ENCODE results near the gene EPB42.
A peak's percentile ranks its signal among the peaks of the same experiment; 100 is the strongest.

Gene EPB42

DNA sequence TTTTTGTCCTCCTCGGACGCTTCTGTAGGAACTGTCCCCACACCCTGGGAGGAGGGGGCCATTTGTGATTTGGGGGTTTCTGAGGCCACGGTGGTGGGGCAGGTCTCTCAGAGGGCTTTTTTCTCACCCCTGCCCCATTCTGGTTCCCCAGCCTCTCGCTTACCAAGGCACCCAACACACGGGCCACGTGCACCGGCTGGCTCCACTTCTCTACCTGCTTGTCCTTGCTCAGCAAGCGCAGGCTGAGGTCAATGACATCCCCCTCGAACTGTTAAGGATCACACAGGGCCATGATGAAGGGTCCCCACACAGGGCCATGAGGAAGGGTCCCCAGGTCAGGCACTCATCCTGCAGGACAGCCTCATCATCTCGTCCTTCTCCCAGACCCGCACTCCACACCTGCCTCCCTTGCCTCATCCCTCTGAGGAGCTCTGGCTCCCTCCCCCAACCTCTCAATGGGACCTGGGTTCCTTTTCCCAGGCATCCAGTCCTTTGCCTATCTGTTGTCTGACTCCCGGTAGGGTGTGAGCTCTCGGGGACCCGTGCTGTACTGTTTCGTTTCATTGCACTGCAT is 10.6 kb downstream of the EPB42 start:
- DNase-seq (ENCODE audit: extremely low read depth, insufficient read length) = no peak

DNA sequence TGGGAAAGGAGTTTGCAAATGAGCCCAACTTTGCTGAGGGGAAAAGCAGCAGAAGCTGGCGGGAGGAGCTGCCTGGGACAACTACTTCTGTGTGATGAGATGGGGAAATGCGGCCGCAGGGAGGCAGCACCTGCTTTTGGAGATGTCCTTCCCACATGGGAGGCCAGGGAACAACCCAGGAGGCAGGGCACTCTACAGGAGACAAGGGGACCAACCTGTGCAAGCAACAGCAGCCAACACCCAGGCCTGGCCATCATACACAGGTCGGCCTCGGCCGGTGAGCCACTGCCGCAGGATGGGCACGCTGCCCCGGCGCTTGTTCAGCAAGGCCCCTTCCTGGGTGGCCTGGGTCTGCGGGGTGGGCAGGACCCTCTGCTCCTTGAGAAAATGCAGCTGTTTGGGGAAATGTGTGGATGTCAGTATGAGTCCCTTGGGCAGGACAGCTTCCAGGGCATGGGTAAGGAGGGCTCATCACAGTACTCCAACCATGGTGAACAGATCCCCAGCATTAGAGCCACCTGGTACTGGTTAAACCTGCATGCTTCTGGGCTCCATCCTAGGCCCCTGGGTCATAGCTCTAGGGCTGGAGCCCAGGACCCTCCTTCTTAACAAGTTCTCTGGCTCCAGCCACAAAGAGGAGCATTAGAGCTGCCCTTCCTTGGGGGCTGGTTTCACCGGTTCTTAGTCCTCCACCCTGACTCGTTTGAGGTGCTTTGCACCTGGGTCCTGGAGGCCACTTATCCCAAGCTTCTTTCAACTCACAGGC is 11.6 kb downstream of the EPB42 start:
- no peaks in the 10 kb centered on the region; the same call in 1 of the 2 replicates for H3K27me3 ChIP-seq (replicated peaks; ENCODE audit: control insufficient read depth, insufficient read depth, low read length)
- no peaks in the 10 kb centered on the region for H3K36me3 ChIP-seq (ENCODE audit: control insufficient read depth, insufficient read depth, low read length)
- TF ChIP-seq, protein P1, sequence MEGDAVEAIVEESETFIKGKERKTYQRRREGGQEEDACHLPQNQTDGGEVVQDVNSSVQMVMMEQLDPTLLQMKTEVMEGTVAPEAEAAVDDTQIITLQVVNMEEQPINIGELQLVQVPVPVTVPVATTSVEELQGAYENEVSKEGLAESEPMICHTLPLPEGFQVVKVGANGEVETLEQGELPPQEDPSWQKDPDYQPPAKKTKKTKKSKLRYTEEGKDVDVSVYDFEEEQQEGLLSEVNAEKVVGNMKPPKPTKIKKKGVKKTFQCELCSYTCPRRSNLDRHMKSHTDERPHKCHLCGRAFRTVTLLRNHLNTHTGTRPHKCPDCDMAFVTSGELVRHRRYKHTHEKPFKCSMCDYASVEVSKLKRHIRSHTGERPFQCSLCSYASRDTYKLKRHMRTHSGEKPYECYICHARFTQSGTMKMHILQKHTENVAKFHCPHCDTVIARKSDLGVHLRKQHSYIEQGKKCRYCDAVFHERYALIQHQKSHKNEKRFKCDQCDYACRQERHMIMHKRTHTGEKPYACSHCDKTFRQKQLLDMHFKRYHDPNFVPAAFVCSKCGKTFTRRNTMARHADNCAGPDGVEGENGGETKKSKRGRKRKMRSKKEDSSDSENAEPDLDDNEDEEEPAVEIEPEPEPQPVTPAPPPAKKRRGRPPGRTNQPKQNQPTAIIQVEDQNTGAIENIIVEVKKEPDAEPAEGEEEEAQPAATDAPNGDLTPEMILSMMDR (IDR thresholded peaks at IDR 0.05; ENCODE audit: insufficient read depth, low read length, poor library complexity, severe bottlenecking) = peak; percentile 16
- no peak for DNase-seq (ENCODE audit: extremely low read depth, insufficient read length)
- no peak overlapping the region for H3K4me3 ChIP-seq (replicated peaks; ENCODE audit: low read depth, low read length)

More for the DNA sequence above, 10.6 kb downstream of the EPB42 start:
- no peaks in the 10 kb centered on the region; the same call in 1 of the 2 replicates for H3K27me3 ChIP-seq (replicated peaks; ENCODE audit: control insufficient read depth, insufficient read depth, low read length)
- H3K4me3 ChIP-seq (replicated peaks; ENCODE audit: low read depth, low read length) = no peak overlapping the region
- no peaks in the 10 kb centered on the region for H3K36me3 ChIP-seq (ENCODE audit: control insufficient read depth, insufficient read depth, low read length)
- TF ChIP-seq, protein P1 (IDR thresholded peaks at IDR 0.05; ENCODE audit: insufficient read depth, low read length, poor library complexity, severe bottlenecking) = no peak

DNA sequence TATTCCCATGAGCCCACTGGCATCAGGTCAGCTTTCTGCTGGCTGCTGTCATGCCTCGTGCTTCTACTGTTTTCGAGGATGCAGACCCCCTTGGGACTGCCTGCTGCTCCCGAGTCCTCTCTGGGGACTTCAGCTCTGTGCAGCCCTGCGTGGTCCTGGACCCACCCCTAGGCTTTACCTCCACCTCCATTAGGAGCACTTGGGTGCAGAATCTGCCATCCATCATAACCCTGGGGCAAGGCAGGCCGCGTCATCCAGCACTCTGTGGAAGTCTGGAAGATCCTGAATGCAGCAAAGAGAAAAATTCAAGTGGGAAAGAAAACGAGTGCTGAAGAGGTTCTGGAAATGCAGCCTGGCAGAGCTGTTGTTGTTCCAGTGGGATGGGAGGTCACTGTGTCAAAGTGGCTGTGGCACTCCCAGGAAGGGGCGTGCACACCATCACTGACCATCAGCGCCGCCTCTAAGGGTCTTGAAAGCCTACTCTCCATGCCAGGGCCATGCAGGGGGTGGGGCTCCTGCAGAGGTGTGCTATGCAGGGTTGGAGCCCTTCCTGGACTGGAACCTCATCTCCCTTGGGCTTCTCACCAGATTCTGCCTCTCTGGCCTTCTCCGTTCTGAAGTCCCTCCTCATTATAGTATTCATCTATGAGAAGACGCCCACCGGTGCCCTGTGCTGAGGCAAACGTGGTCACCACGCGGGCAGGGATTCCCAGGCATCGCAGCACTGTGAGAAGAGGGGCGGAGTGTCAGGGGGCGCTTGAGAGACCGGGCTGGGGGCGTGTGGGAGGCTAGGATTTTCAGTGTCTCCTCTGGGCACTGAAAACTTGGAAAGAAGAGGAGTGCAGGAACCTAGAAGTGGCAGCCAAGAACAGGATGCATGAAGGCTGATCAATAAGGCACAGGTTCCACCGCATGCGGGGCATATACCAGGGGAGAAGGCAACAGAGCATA is 12.5 kb downstream of the EPB42 start:
- Histone ChIP-seq H3K36me3 (ENCODE audit: control insufficient read depth, insufficient read depth, low read length) (no peaks in the 10 kb centered on the region), H3K4me3 (replicated peaks; ENCODE audit: low read depth, low read length) (no peak overlapping the region), H3K27me3 (replicated peaks; ENCODE audit: control insufficient read depth, insufficient read depth, low read length) (no peaks in the 10 kb centered on the region; the same call in 1 of the 2 replicates)
- no peak for DNase-seq (ENCODE audit: extremely low read depth, insufficient read length)
- TF ChIP-seq, protein P1 (IDR thresholded peaks at IDR 0.05; ENCODE audit: insufficient read depth, low read length, poor library complexity, severe bottlenecking) = no peak

DNA sequence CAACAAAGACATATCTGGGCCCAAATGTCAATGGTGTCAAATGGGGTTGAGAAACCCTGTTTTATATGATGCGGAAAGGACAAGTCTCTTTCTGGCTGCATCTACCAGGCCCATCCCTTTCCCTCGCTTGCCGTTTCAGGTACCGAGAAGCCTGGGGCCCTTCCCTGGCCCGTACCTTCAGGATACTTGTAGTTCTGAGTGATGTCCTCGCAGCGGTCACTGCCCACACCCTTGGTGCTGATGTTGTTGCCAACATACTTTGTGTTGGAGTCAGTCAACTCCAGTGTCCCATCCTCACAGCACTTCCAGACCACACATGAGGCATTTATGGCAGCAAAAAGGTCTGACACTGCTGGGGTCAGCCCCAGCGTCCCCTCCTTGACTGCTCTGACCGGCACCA is 13.8 kb downstream of the EPB42 start:
- no peak overlapping the region for H3K4me3 ChIP-seq (replicated peaks; ENCODE audit: low read depth, low read length)
- TF ChIP-seq, protein P1 (IDR thresholded peaks at IDR 0.05; ENCODE audit: insufficient read depth, low read length, poor library complexity, severe bottlenecking) = no peak
- no peak for DNase-seq (ENCODE audit: extremely low read depth, insufficient read length)
- H3K27me3 ChIP-seq (replicated peaks; ENCODE audit: control insufficient read depth, insufficient read depth, low read length) = no peaks in the 10 kb centered on the region; the same call in 1 of the 2 replicates
- H3K36me3 ChIP-seq (ENCODE audit: control insufficient read depth, insufficient read depth, low read length) = no peaks in the 10 kb centered on the region

DNA sequence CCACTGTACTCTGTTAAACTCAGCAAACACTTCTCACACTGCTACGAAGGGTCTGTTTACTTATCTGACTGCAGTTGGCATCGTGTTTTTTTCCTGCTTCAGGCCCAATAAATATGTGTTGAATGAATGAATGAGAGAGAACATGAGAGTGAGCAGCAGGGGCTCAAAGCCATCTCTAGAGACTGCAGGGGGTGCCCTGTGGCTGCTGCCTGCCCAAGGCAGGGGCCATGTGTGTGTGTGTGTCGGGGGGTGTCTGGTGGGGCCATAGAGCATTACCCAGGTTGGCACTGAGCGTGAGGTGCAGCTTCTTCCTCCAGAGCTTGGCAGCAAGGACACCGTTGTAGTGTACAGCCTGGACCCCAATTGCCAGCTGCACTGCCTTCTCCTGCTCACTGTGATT is 14.8 kb downstream of the EPB42 start:
- TF ChIP-seq, protein P1 (IDR thresholded peaks at IDR 0.05; ENCODE audit: insufficient read depth, low read length, poor library complexity, severe bottlenecking) = no peak
- Histone ChIP-seq H3K4me3 (replicated peaks; ENCODE audit: low read depth, low read length) (no peak overlapping the region), H3K36me3 (ENCODE audit: control insufficient read depth, insufficient read depth, low read length) (no peaks in the 10 kb centered on the region), H3K27me3 (replicated peaks; ENCODE audit: control insufficient read depth, insufficient read depth, low read length) (no peaks in the 10 kb centered on the region; the same call in 1 of the 2 replicates)
- no peak for DNase-seq (ENCODE audit: extremely low read depth, insufficient read length)

Data from GM06990 (cell line).